Neuronal stem cell (in vitro differentiated cells): Measurements from ENCODE around the gene TNNT1.

Source experiments
- DNase-seq: peaks from one replicate; pipeline ENCODE4 v3.0.0-alpha.2; 2013; ENCODE audit warnings: low spot score
- H2AFZ ChIP-seq: one replicate; pipeline ENCODE4 v1.6.1; 2013; ENCODE audit warnings: mild to moderate bottlenecking, low read length, inconsistent platforms
- H2AK5ac ChIP-seq: 2 replicates; pipeline ENCODE4 v1.6.1; 2013; ENCODE audit warnings: low read depth, mild to moderate bottlenecking, inconsistent platforms, low read length, moderate library complexity, mixed read lengths
- H2BK120ac ChIP-seq: 2 replicates; pipeline ENCODE4 v1.6.1; 2013; ENCODE audit warnings: low read depth, mild to moderate bottlenecking, inconsistent platforms, low read length, moderate library complexity, mixed read lengths
- H2BK12ac ChIP-seq: one replicate; pipeline ENCODE4 v1.6.1; 2013; ENCODE audit warnings: low read length, inconsistent platforms
- H2BK15ac ChIP-seq: 2 replicates; pipeline ENCODE4 v1.6.1; 2013; ENCODE audit warnings: mild to moderate bottlenecking, low read length, inconsistent platforms, mixed read lengths
- H2BK5ac ChIP-seq: one replicate; pipeline ENCODE4 v1.6.1; 2013; ENCODE audit warnings: inconsistent platforms, mild to moderate bottlenecking, low read length, moderate library complexity
- H3K14ac ChIP-seq: one replicate; pipeline ENCODE4 v1.6.1; 2013; ENCODE audit warnings: low read length, inconsistent platforms
- H3K18ac ChIP-seq: 2 replicates; pipeline ENCODE4 v1.6.1; 2013; ENCODE audit warnings: low read length, inconsistent platforms
- H3K23ac ChIP-seq: 2 replicates; pipeline ENCODE4 v1.6.1; 2013; ENCODE audit warnings: low read depth, mild to moderate bottlenecking, mixed read lengths, low read length, inconsistent platforms; ENCODE audit not compliant: poor library complexity
- H3K27ac ChIP-seq: replicated peaks from 3 replicates; pipeline ENCODE4 v1.5.1; 2013; ENCODE audit warnings: low read length, inconsistent platforms
- H3K27me3 ChIP-seq, 3 experiments: 2 replicates each; pipeline ENCODE4 v1.6.1; 2013; ENCODE audit warnings: low read length in 3 of 3, mild to moderate bottlenecking in 2 of 3, inconsistent platforms in 1 of 3, low read depth in 1 of 3, mixed read lengths in 1 of 3, moderate library complexity in 1 of 3; ENCODE audit not compliant: control insufficient read depth in 3 of 3, insufficient read depth in 3 of 3
- H3K36me3 ChIP-seq, 2 donors: replicated peaks in 1 of 2; 2 replicates each; pipeline ENCODE4 v1.6.1; 2013; ENCODE audit warnings: low read length in 2 of 2; ENCODE audit not compliant: control insufficient read depth in 2 of 2, insufficient read depth in 2 of 2
- H3K4ac ChIP-seq: 2 replicates; pipeline ENCODE4 v1.6.1; 2013; ENCODE audit warnings: inconsistent platforms, mild to moderate bottlenecking, low read length, moderate library complexity
- H3K4me1 ChIP-seq, 2 donors: 1 replicate in 1 of 2; 2 replicates in 1 of 2; pipeline ENCODE4 v1.6.1; 2013; ENCODE audit warnings: low read length in 2 of 2, low read depth in 1 of 2; ENCODE audit not compliant: control insufficient read depth in 2 of 2, insufficient read depth in 1 of 2
- H3K4me2 ChIP-seq: one replicate; pipeline ENCODE4 v1.6.1; 2013; ENCODE audit warnings: mild to moderate bottlenecking, low read length, inconsistent platforms; ENCODE audit not compliant: insufficient read depth, poor library complexity, severe bottlenecking
- H3K4me3 ChIP-seq, 2 donors: 2 replicates each; pipeline ENCODE4 v1.5.1; 2013; ENCODE audit warnings: low read length in 2 of 2, mild to moderate bottlenecking in 2 of 2, inconsistent platforms in 1 of 2, moderate library complexity in 1 of 2
- H3K79me1 ChIP-seq: one replicate; pipeline ENCODE4 v1.6.1; 2013; ENCODE audit warnings: low read depth, mild to moderate bottlenecking, inconsistent platforms, low read length, moderate library complexity
- H3K9ac ChIP-seq: one replicate; pipeline ENCODE4 v1.6.1; 2013; ENCODE audit warnings: mild to moderate bottlenecking, low read depth, low read length, inconsistent platforms; ENCODE audit not compliant: poor library complexity
- H3K9me3 ChIP-seq, 2 donors: replicated peaks in 1 of 2; 2 replicates each; pipeline versions ENCODE3 to v1.6.1; 2013; ENCODE audit warnings: low read length in 2 of 2, mild to moderate bottlenecking in 2 of 2, inconsistent platforms in 1 of 2, low read depth in 1 of 2, mixed read lengths in 1 of 2, moderate library complexity in 1 of 2; ENCODE audit not compliant: control insufficient read depth in 2 of 2, insufficient read depth in 1 of 2
- H4K8ac ChIP-seq: one replicate; pipeline ENCODE4 v1.6.1; 2013; ENCODE audit warnings: low read depth, mild to moderate bottlenecking, inconsistent platforms, low read length, moderate library complexity
- H4K91ac ChIP-seq: one replicate; pipeline ENCODE4 v1.6.1; 2013; ENCODE audit warnings: low read length, low read depth, mild to moderate bottlenecking, inconsistent platforms; ENCODE audit not compliant: poor library complexity
- WGBS, 2 donors: extraction: QIAGEN DNeasy Blood & Tissue Kit; methylation state at CpG; one replicate each; pipeline ENCODE4 v1.1.7; 2013; ENCODE audit warnings: missing lambda C conversion rate in 2 of 2, mixed read lengths in 1 of 2; ENCODE audit not compliant: insufficient read length in 2 of 2, insufficient replicate concordance in 1 of 2; ENCODE audit errors: extremely low coverage in 2 of 2; 5-methylcytosine and 5-hydroxymethylcytosine counted together

TNNT1 gene

GRCh38 chr19:55116232-55116858 is 32.7 kb downstream of the TNNT1 start:
- Histone ChIP-seq H2BK120ac (peak overlapping the region; percentile 32), H3K23ac (peak overlapping the region; percentile 83), H3K4ac (no peak overlapping the region), H3K36me3 (peaks cover 0 to 16% of the 10 kb centered on the region in 2 donors), H3K18ac (peak overlapping the region; percentile 97), H2BK12ac (no peak overlapping the region), H2BK15ac (no peak overlapping the region), H3K27me3 (peaks cover 0 to 6% (median 0%) of the 10 kb centered on the region in 3 experiments), H3K27ac (no peak overlapping the region), H3K4me3 (peak overlapping the region; percentile 65 to 98), H3K4me2 (peak overlapping the region; percentile 99), H3K79me1 (peaks cover 32% of the 10 kb centered on the region), H3K4me1 (peaks cover 35 to 37% of the 10 kb centered on the region in 2 donors), H2AFZ (no peak overlapping the region), H2AK5ac (peak overlapping the region; percentile 97), H2BK5ac (peak overlapping the region; percentile 16), H3K14ac (peak overlapping the region; percentile 90), H3K9me3 (no peaks in the 10 kb centered on the region), H3K9ac (peak overlapping the region; percentile 99), H4K8ac (peak overlapping the region; percentile 26), H4K91ac (no peak overlapping the region)
- no CpG with 5 or more reads among the region's 25 CpGs for WGBS, 2 donors
- DNase-seq, result no peak

- DNase-seq, result no peak
These were observed 33.5 kb downstream of the TNNT1 start for GRCh38 chr19:55115446-55116065.

GRCh38 chr19:55114566-55115145 is 34.4 kb downstream of the TNNT1 start:
- H3K4me1 ChIP-seq, result peaks cover 35 to 37% of the 10 kb centered on the region in 2 donors
- H3K27ac ChIP-seq, result peak overlapping the region; percentile 33
- H3K4me2 ChIP-seq, result no peak overlapping the region
- no peak overlapping the region for H2BK15ac ChIP-seq
- peaks cover 33% of the 10 kb centered on the region for H3K79me1 ChIP-seq
- DNase-seq, result no peak
- no peak overlapping the region for H3K9ac ChIP-seq
- H2BK120ac ChIP-seq, result no peak overlapping the region
- no peak overlapping the region for H4K91ac ChIP-seq
- no peak overlapping the region for H2BK12ac ChIP-seq
- H3K36me3 ChIP-seq, result peaks cover 3 to 31% of the 10 kb centered on the region in 2 donors
- no peak overlapping the region for H4K8ac ChIP-seq
- H3K27me3 ChIP-seq, result no peaks in the 10 kb centered on the region
- H2BK5ac ChIP-seq, result peak overlapping the region; percentile 10
- H3K9me3 ChIP-seq, result no peaks in the 10 kb centered on the region
- no peak overlapping the region for H2AFZ ChIP-seq
- no peak overlapping the region for H3K23ac ChIP-seq
- peak overlapping the region; percentile 79 for H2AK5ac ChIP-seq
- no CpG with 5 or more reads among the region's 9 CpGs for WGBS, 2 donors
- no peak overlapping the region for H3K4ac ChIP-seq
- H3K18ac ChIP-seq, result no peak overlapping the region
- H3K14ac ChIP-seq, result no peak overlapping the region
- H3K4me3 ChIP-seq, result no peak overlapping the region

More at GRCh38 chr19:55115446-55116065, 33.5 kb downstream of the TNNT1 start:
- WGBS, 2 donors, result no CpG with 5 or more reads among the region's 13 CpGs
- H3K4ac ChIP-seq, result no peak overlapping the region
- H3K36me3 ChIP-seq, result peaks cover 0 to 22% of the 10 kb centered on the region in 2 donors
- no peak overlapping the region for H3K18ac ChIP-seq
- no peak overlapping the region for H4K8ac ChIP-seq
- peaks cover 33% of the 10 kb centered on the region for H3K79me1 ChIP-seq
- peak overlapping the region; percentile 63 for H2AK5ac ChIP-seq
- H3K4me2 ChIP-seq, result peak overlapping the region; percentile 99
- H3K9ac ChIP-seq, result peak overlapping the region; percentile 99
- no peak overlapping the region for H2BK12ac ChIP-seq
- peaks cover 0 to 3% (median 0%) of the 10 kb centered on the region in 3 experiments for H3K27me3 ChIP-seq
- no peaks in the 10 kb centered on the region for H3K9me3 ChIP-seq
- H3K14ac ChIP-seq, result no peak overlapping the region
- H2BK5ac ChIP-seq, result peak overlapping the region; percentile 16
- peak overlapping the region in 1 of 2 donors; percentile 65 for H3K4me3 ChIP-seq
- no peak overlapping the region for H3K27ac ChIP-seq
- H2BK15ac ChIP-seq, result no peak overlapping the region
- H2AFZ ChIP-seq, result no peak overlapping the region
- peaks cover 35 to 37% of the 10 kb centered on the region in 2 donors for H3K4me1 ChIP-seq
- no peak overlapping the region for H3K23ac ChIP-seq
- H4K91ac ChIP-seq, result no peak overlapping the region
- H2BK120ac ChIP-seq, result no peak overlapping the region

DNA sequence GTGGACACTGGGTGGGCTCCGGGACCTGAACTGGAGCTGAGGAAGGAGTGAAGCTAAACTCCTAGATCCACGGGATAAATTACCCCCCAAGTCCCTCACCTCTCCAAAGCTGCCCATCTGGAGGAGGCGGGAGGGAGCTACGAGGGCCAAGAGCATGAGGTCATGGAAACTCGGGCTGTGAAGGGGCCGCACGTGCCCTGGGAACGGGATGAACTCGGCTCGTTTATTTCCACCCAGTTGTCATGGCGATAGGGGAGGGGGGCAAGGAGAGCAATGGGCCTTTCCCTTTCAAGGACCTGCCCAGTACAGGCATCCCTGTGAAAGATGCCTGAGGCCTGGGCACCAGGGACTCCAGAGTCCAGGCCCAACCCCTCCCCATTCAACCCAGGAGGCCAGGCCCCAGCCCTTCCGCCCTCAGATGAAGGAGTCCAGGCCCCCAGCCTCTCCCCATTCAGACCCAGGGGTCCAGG is 35.4 kb downstream of the TNNT1 start:
- H2BK12ac ChIP-seq, result no peak overlapping the region
- H3K79me1 ChIP-seq, result peaks cover 37% of the 10 kb centered on the region
- peaks cover 7 to 41% of the 10 kb centered on the region in 2 donors for H3K36me3 ChIP-seq
- DNase-seq, result peak; percentile 86
- peak overlapping the region; percentile 53 for H2AK5ac ChIP-seq
- no peak overlapping the region for H3K4me3 ChIP-seq
- no peak overlapping the region for H4K8ac ChIP-seq
- H3K9ac ChIP-seq, result no peak overlapping the region
- no peaks in the 10 kb centered on the region for H3K27me3 ChIP-seq
- no peak overlapping the region for H2AFZ ChIP-seq
- H2BK15ac ChIP-seq, result no peak overlapping the region
- H2BK5ac ChIP-seq, result peak overlapping the region; percentile 92
- no peak overlapping the region for H3K4ac ChIP-seq
- no peak overlapping the region for H4K91ac ChIP-seq
- peak overlapping the region; percentile 22 for H3K4me2 ChIP-seq
- no peak overlapping the region for H3K23ac ChIP-seq
- H2BK120ac ChIP-seq, result no peak overlapping the region
- peaks cover 32 to 37% of the 10 kb centered on the region in 2 donors for H3K4me1 ChIP-seq
- peak overlapping the region; percentile 15 for H3K27ac ChIP-seq
- H3K14ac ChIP-seq, result no peak overlapping the region
- peak overlapping the region; percentile 16 for H3K18ac ChIP-seq
- no peaks in the 10 kb centered on the region for H3K9me3 ChIP-seq
- no CpG with 5 or more reads among the region's 12 CpGs for WGBS, 2 donors
